ENCODE data around the gene PITRM1.

Gene PITRM1

GRCh38 chr10:3132036-3133025, 40.3 kb downstream of the PITRM1 start:
- TF ChIP-seq POLR2A (IDR thresholded peaks at IDR 0.05; ENCODE audit: low read depth, low read length) (no peak), POLR2AphosphoS5 (IDR thresholded peaks at IDR 0.05; ENCODE audit: low read depth, low read length) (no peak), TAF1 (IDR thresholded peaks at IDR 0.05; ENCODE audit: borderline replicate concordance, low read depth, low read length) (no peak)
- FAIRE-seq (no peak), DNase-seq (ENCODE audit: insufficient read length) (no peak)

- no peak for TF ChIP-seq POLR2A (IDR thresholded peaks at IDR 0.05; ENCODE audit: low read depth, low read length)
- TF ChIP-seq POLR2AphosphoS5 (IDR thresholded peaks at IDR 0.05; ENCODE audit: low read depth, low read length): no peak
- TF ChIP-seq TAF1 (IDR thresholded peaks at IDR 0.05; ENCODE audit: borderline replicate concordance, low read depth, low read length): no peak
- DNase-seq (ENCODE audit: insufficient read length) (no peak), FAIRE-seq (no peak)
These were observed 41.5 kb downstream of the PITRM1 start for GRCh38 chr10:3131098-3131497.

- FAIRE-seq: no peak
- TF ChIP-seq TAF1 (IDR thresholded peaks at IDR 0.05; ENCODE audit: borderline replicate concordance, low read depth, low read length) (no peak), POLR2A (IDR thresholded peaks at IDR 0.05; ENCODE audit: low read depth, low read length) (no peak; the same call in 1 of the 2 replicates), POLR2AphosphoS5 (IDR thresholded peaks at IDR 0.05; ENCODE audit: low read depth, low read length) (no peak; the same call in 1 of the 2 replicates)
These were observed 42.8 kb downstream of the PITRM1 start for GRCh38 chr10:3129581-3130340.

GRCh38 chr10:3128379-3129130, 44.0 kb downstream of the PITRM1 start:
- DNase-seq (ENCODE audit: insufficient read length) (no peak), FAIRE-seq (no peak)
- TF ChIP-seq TAF1 (IDR thresholded peaks at IDR 0.05; ENCODE audit: borderline replicate concordance, low read depth, low read length) (no peak), POLR2AphosphoS5 (IDR thresholded peaks at IDR 0.05; ENCODE audit: low read depth, low read length) (no peak; the same call in 1 of the 2 replicates), POLR2A (IDR thresholded peaks at IDR 0.05; ENCODE audit: low read depth, low read length) (no peak)

More at GRCh38 chr10:3129581-3130340, 42.8 kb downstream of the PITRM1 start:
- no peak for DNase-seq (ENCODE audit: insufficient read length)

- no peak; the same call in 1 of the 2 replicates for TF ChIP-seq POLR2A (IDR thresholded peaks at IDR 0.05; ENCODE audit: low read depth, low read length)
- no peak for TF ChIP-seq POLR2AphosphoS5 (IDR thresholded peaks at IDR 0.05; ENCODE audit: low read depth, low read length)
- no peak for TF ChIP-seq TAF1 (IDR thresholded peaks at IDR 0.05; ENCODE audit: borderline replicate concordance, low read depth, low read length)
- FAIRE-seq (no peak), DNase-seq (ENCODE audit: insufficient read length) (no peak)
These were observed 44.7 kb downstream of the PITRM1 start for GRCh38 chr10:3127921-3128320.

GRCh38 chr10:3126741-3127346, 45.7 kb downstream of the PITRM1 start:
- TF ChIP-seq POLR2A (IDR thresholded peaks at IDR 0.05; ENCODE audit: low read depth, low read length): no peak
- TF ChIP-seq TAF1 (IDR thresholded peaks at IDR 0.05; ENCODE audit: borderline replicate concordance, low read depth, low read length): no peak
- TF ChIP-seq POLR2AphosphoS5 (IDR thresholded peaks at IDR 0.05; ENCODE audit: low read depth, low read length): no peak
- no peak for DNase-seq (ENCODE audit: insufficient read length)
- FAIRE-seq: no peak

GRCh38 chr10:3126249-3126648, 46.3 kb downstream of the PITRM1 start:
- no peak for FAIRE-seq

GRCh38 chr10:3125527-3126170, 46.9 kb downstream of the PITRM1 start:
- no peak for FAIRE-seq

More at GRCh38 chr10:3126249-3126648, 46.3 kb downstream of the PITRM1 start:
- no peak for DNase-seq (ENCODE audit: insufficient read length)
- TF ChIP-seq POLR2AphosphoS5 (IDR thresholded peaks at IDR 0.05; ENCODE audit: low read depth, low read length): no peak
- no peak for TF ChIP-seq TAF1 (IDR thresholded peaks at IDR 0.05; ENCODE audit: borderline replicate concordance, low read depth, low read length)
- TF ChIP-seq POLR2A (IDR thresholded peaks at IDR 0.05; ENCODE audit: low read depth, low read length): 0 out of 2 replicates have a peak, but pooled peaks have one; percentile 17

GRCh38 chr10:3124412-3125175, 48.0 kb downstream of the PITRM1 start:
- TF ChIP-seq POLR2AphosphoS5 (IDR thresholded peaks at IDR 0.05; ENCODE audit: low read depth, low read length): peak; percentile 31
- no peak for TF ChIP-seq TAF1 (IDR thresholded peaks at IDR 0.05; ENCODE audit: borderline replicate concordance, low read depth, low read length)
- no peak for TF ChIP-seq POLR2A (IDR thresholded peaks at IDR 0.05; ENCODE audit: low read depth, low read length)
- DNase-seq (ENCODE audit: insufficient read length) (no peak), FAIRE-seq (no peak)

More at GRCh38 chr10:3125527-3126170, 46.9 kb downstream of the PITRM1 start:
- no peak for DNase-seq (ENCODE audit: insufficient read length)
- TF ChIP-seq POLR2A (IDR thresholded peaks at IDR 0.05; ENCODE audit: low read depth, low read length): no peak
- no peak for TF ChIP-seq POLR2AphosphoS5 (IDR thresholded peaks at IDR 0.05; ENCODE audit: low read depth, low read length)
- TF ChIP-seq TAF1 (IDR thresholded peaks at IDR 0.05; ENCODE audit: borderline replicate concordance, low read depth, low read length): no peak
